Activated naive CD8-positive, alpha-beta T cell treated with anti-CD3 and anti-CD28 coated beads, Interleukin-2, amount 50 U/mL, for 24 hours (primary cell): ENCODE data around the gene WASF3.

ENCODE experiments used
- ATAC-seq: fragments of 150-1000 bp; cut with Tn5 transposase; one replicate; pipeline ENCODE4 v1.10.0; 2021
- DNase-seq: peaks from one replicate; pipeline ENCODE4 v3.0.0; 2021
- H3K27ac Mint-ChIP-seq: one replicate; pipeline ENCODE4 v1.8.0; 2021; ENCODE audit warnings: mild to moderate bottlenecking, mixed read lengths
- H3K27me3 Mint-ChIP-seq: one replicate; pipeline ENCODE4 v1.8.0; 2021; ENCODE audit warnings: mixed read lengths
- H3K36me3 Mint-ChIP-seq: one replicate; pipeline ENCODE4 v1.8.0; 2021; ENCODE audit warnings: low read depth, mixed read lengths
- H3K4me1 Mint-ChIP-seq: one replicate; pipeline ENCODE4 v1.8.0; 2021; ENCODE audit warnings: mixed read lengths
- H3K4me3 Mint-ChIP-seq: one replicate; pipeline ENCODE4 v1.8.0; 2021; ENCODE audit warnings: mild to moderate bottlenecking, moderate library complexity, mixed read lengths
- H3K9me3 Mint-ChIP-seq: one replicate; pipeline ENCODE4 v1.8.0; 2021; ENCODE audit warnings: mixed read lengths

WASF3 gene

GRCh38 chr13:26727122-26727521, 169.6 kb downstream of the WASF3 start:
- no peak for ATAC-seq
- Mint-ChIP-seq H3K9me3 (no peaks in the 10 kb centered on the region), H3K36me3 (no peaks in the 10 kb centered on the region), H3K4me1 (peaks cover 3% of the 10 kb centered on the region), H3K27ac (no peak overlapping the region), H3K27me3 (no peaks in the 10 kb centered on the region), H3K4me3 (no peak overlapping the region)
- no peak for DNase-seq

DNA sequence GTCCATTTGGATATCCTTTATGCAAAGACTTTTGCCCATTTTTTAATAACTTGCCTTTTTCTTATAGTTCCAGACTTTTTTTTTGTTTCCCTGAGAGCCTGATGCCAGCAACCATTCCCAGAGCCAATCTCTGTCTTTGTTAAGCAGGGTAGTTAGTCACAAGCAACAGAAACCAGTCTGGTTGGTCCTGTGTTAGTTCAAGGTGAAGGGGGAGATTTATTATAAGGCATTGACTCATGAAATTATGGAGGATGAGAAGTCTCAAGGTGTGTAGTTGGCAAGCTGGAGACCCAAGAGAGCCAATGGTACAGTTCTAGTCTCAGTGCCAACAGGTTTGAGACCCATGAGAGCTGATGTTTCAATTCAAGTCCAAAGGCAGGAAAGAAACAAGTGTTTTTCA, 170.2 kb downstream of the WASF3 start:
- no peaks in the 10 kb centered on the region for H3K9me3 Mint-ChIP-seq

GRCh38 chr13:26735677-26736076, 178.2 kb downstream of the WASF3 start:
- peaks cover 4% of the 10 kb centered on the region for H3K36me3 Mint-ChIP-seq
- DNase-seq, result no peak
- no peak overlapping the region for H3K27ac Mint-ChIP-seq
- peaks cover 6% of the 10 kb centered on the region for H3K27me3 Mint-ChIP-seq
- H3K4me1 Mint-ChIP-seq, result no peaks in the 10 kb centered on the region
- peaks cover 20% of the 10 kb centered on the region for H3K9me3 Mint-ChIP-seq
- ATAC-seq, result no peak
- H3K4me3 Mint-ChIP-seq, result no peak overlapping the region

More for the DNA sequence above, 170.2 kb downstream of the WASF3 start:
- Mint-ChIP-seq H3K4me3 (no peak overlapping the region), H3K36me3 (no peaks in the 10 kb centered on the region), H3K27me3 (no peaks in the 10 kb centered on the region), H3K27ac (no peak overlapping the region), H3K4me1 (no peaks in the 10 kb centered on the region)
- no peak for DNase-seq
- no peak for ATAC-seq
